ENCODE data around the gene CYBC1. TPM values are rescaled to one million over a fixed set of nuclear protein-coding genes. Genes with fewer than 3 reads are reported as not detected.
A peak's percentile ranks its signal among the peaks of the same experiment; 100 is the strongest.

The CYBC1 gene
- total RNA-seq, 1 donor from 2014 or later, result 115 TPM

DNA sequence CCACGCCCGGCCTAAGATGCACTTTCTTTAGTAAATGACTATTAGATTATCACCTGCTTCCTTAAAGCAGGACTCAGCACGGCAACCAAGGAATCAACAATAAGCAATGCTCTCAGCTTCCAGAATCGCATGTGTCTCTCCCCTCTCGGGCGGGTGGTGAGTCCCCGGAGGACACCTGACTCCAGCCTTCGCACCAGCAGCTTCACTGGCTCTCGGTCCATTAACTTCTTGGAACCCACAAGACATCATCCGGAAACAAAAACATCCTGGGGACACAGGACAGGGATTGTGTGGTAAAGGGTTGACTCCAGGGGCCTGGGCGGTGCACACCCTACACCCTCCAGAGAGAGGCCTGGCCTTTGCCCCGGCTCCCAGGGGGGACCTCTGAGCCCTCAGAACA lies 56.3 kb downstream of the CYBC1 start:
- Mint-ChIP-seq H3K27me3 (ENCODE audit: low read depth) (no peaks in the 10 kb centered on the region), H3K4me3 (no peak overlapping the region), H3K36me3 (ENCODE audit: low read depth) (no peaks in the 10 kb centered on the region), H3K4me1 (no peaks in the 10 kb centered on the region), H3K9me3 (no peaks in the 10 kb centered on the region), H3K27ac (ENCODE audit: unreplicated experiment) (no peak overlapping the region)
- no peak for TF ChIP-seq CTCF (conservative IDR thresholded peaks at IDR 0.05)
- DNase-seq (ENCODE audit: low read depth, low spot score), result no peak

DNA sequence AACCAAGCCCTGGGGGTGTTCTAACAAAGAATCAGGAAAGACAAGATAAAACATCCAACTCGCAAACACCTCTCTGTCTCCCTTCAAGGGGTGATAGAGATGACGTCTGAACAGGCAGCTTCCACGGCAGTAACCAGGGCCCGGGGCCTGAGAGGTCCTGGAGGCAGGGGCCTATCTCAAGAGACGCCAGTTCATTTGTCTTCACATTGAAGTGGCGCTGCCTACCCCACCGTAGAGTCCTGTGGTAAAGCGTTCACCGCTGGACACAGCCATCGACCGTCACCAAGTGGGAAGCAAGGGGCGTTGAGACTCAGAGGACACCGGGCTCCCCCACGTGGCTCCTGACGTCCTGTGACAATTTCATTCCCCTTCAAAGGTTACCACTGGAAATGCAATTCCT lies 57.6 kb downstream of the CYBC1 start:
- H3K27me3 Mint-ChIP-seq (ENCODE audit: low read depth), result no peaks in the 10 kb centered on the region
- TF ChIP-seq CTCF (conservative IDR thresholded peaks at IDR 0.05), result no peak
- peak overlapping the region; percentile 37 for H3K27ac Mint-ChIP-seq (ENCODE audit: unreplicated experiment)
- H3K36me3 Mint-ChIP-seq (ENCODE audit: low read depth), result no peaks in the 10 kb centered on the region
- no peaks in the 10 kb centered on the region for H3K9me3 Mint-ChIP-seq
- H3K4me3 Mint-ChIP-seq, result no peak overlapping the region
- no peak for DNase-seq (ENCODE audit: low read depth, low spot score)
- no peaks in the 10 kb centered on the region for H3K4me1 Mint-ChIP-seq

Other genes with a start within 250 kb of the CYBC1 start
- gene CCDC57, start 237.9 kb downstream of the CYBC1 start, total RNA-seq, result 47.5 and 50.3 TPM in 2 replicates
- 1.5 and 8.6 TPM in 2 replicates for gene SLC16A3, start 221.7 kb downstream of the CYBC1 start, total RNA-seq
- gene CSNK1D, start 177.1 kb downstream of the CYBC1 start, total RNA-seq, result 163 and 165 TPM in 2 replicates
- gene CD7, start 133.1 kb downstream of the CYBC1 start, total RNA-seq, result not detected in 2 replicates
- not detected in 2 replicates for gene SECTM1, start 117.0 kb downstream of the CYBC1 start, total RNA-seq
- 0.20 and 0.23 TPM in 2 replicates for gene TEX19, start 91.5 kb downstream of the CYBC1 start, total RNA-seq
- gene UTS2R, start 79.0 kb downstream of the CYBC1 start, total RNA-seq, result not detected in 2 replicates
- 47.8 and 48.5 TPM in 2 replicates for gene HEXD, start 32.4 kb downstream of the CYBC1 start, total RNA-seq
- gene OGFOD3, start 32.2 kb downstream of the CYBC1 start, total RNA-seq, result 33.3 and 35.6 TPM in 2 replicates
- 73.3 and 84.2 TPM in 2 replicates for gene NARF, start 8.0 kb upstream of the CYBC1 start, total RNA-seq
- 84.3 and 92.2 TPM in 2 replicates for gene FOXK2, start 69.0 kb upstream of the CYBC1 start, total RNA-seq
- gene WDR45B, start 197.7 kb upstream of the CYBC1 start, total RNA-seq, result 57.1 and 64.6 TPM in 2 replicates
- gene RAB40B, start 247.9 kb upstream of the CYBC1 start, total RNA-seq, result 5.6 and 8.9 TPM in 2 replicates